IMR-90 (cell line): Measurements from ENCODE around the gene NPFFR1. TPM values are rescaled to one million over a fixed set of nuclear protein-coding genes. Genes with fewer than 3 reads are reported as not detected.

Source experiments
- ATAC-seq: fragments of 200-7000 bp; cut with Tn5 transposase; 2 replicates; pipeline ENCODE4 v1.9.1; 2020; ENCODE audit warnings: low read depth, mild to moderate bottlenecking, moderate library complexity
- BruUV-seq: library from RNA; stranded (reverse); fragments of 400-500 nt; replicated peaks from 2 replicates; lab custom pipeline; 2021; lab: Mats Ljungman, UMichigan
- CTCF ChIA-PET: fragments of 300-600 bp; formaldehyde crosslinking; extraction: SDS; loops from one replicate; lab custom pipeline; 2021; ENCODE audit warnings: antibody characterized with exemption; lab: Yijun Ruan, JAX
- POLR2A ChIA-PET: fragments of 300-600 bp; sonication (Branson Sonifier 250); formaldehyde crosslinking; loops from one replicate; lab custom pipeline; 2022; ENCODE audit warnings: antibody characterized with exemption; ENCODE audit not compliant: unreplicated experiment; lab: Charles Lee
- DNase-seq: peaks from one replicate; pipeline ENCODE4 v3.0.0; 2013
- H2AFZ ChIP-seq: replicated peaks from 2 replicates; pipeline ENCODE3; 2013; ENCODE audit warnings: low read length, mild to moderate bottlenecking; ENCODE audit not compliant: poor library complexity
- H2AK5ac ChIP-seq: 2 replicates; pipeline ENCODE4 v1.6.1; 2013; ENCODE audit warnings: low read depth, low read length, inconsistent platforms
- H2AK9ac ChIP-seq: replicated peaks from 2 replicates; pipeline ENCODE3; 2013; ENCODE audit warnings: mild to moderate bottlenecking, low read depth, low read length, moderate library complexity; ENCODE audit not compliant: poor library complexity
- H2BK120ac ChIP-seq: 2 replicates; pipeline ENCODE4 v1.6.1; 2013; ENCODE audit warnings: low read depth, low read length, inconsistent platforms
- H2BK15ac ChIP-seq: 3 replicates; pipeline ENCODE4 v1.6.1; 2013; ENCODE audit warnings: low read depth, low read length, inconsistent platforms
- H2BK20ac ChIP-seq: 2 replicates; pipeline ENCODE4 v1.6.1; 2013; ENCODE audit warnings: low read depth, mild to moderate bottlenecking, inconsistent platforms, low read length, moderate library complexity
- H2BK5ac ChIP-seq: 2 replicates; pipeline ENCODE4 v1.6.1; 2013; ENCODE audit warnings: mild to moderate bottlenecking, low read depth, low read length, inconsistent platforms; ENCODE audit not compliant: poor library complexity, severe bottlenecking
- H3K14ac ChIP-seq: replicated peaks from 2 replicates; pipeline ENCODE4 v1.6.1; 2013; ENCODE audit warnings: low read depth, low read length, inconsistent platforms
- H3K18ac ChIP-seq: 2 replicates; pipeline ENCODE4 v1.6.1; 2013; ENCODE audit warnings: low read depth, low read length, control low read depth
- H3K23ac ChIP-seq: 2 replicates; pipeline ENCODE4 v1.6.1; 2013; ENCODE audit warnings: low read depth, low read length, inconsistent platforms
- H3K27ac ChIP-seq: 2 replicates; pipeline ENCODE4 v1.5.1; 2013; ENCODE audit warnings: mild to moderate bottlenecking, control low read depth, low read length; ENCODE audit not compliant: insufficient read depth
- H3K27me3 ChIP-seq: 2 replicates; pipeline ENCODE4 v1.6.1; 2013; ENCODE audit warnings: low read length; ENCODE audit not compliant: control insufficient read depth, insufficient read depth
- H3K36me3 ChIP-seq: 2 replicates; pipeline ENCODE4 v1.6.1; 2013; ENCODE audit warnings: low read length, mixed read lengths; ENCODE audit not compliant: control insufficient read depth, insufficient read depth
- H3K4ac ChIP-seq: 2 replicates; pipeline ENCODE4 v1.6.1; 2013; ENCODE audit warnings: low read depth, low read length, inconsistent platforms
- H3K4me1 ChIP-seq: 2 replicates; pipeline ENCODE4 v1.6.1; 2013; ENCODE audit warnings: low read length, mixed read lengths; ENCODE audit not compliant: control insufficient read depth, insufficient read depth
- H3K4me2 ChIP-seq: 2 replicates; pipeline ENCODE4 v1.6.1; 2013; ENCODE audit warnings: low read depth, mild to moderate bottlenecking, control low read depth, low read length, moderate library complexity
- H3K4me3 ChIP-seq: 2 replicates; pipeline ENCODE4 v1.5.1; 2013; ENCODE audit warnings: low read depth, mild to moderate bottlenecking, control low read depth, low read length, moderate library complexity; ENCODE audit not compliant: insufficient read depth
- H3K56ac ChIP-seq: 2 replicates; pipeline ENCODE4 v1.6.1; 2013; ENCODE audit warnings: low read length, inconsistent platforms; ENCODE audit not compliant: insufficient read depth; ENCODE audit errors: extremely low read depth
- H3K79me1 ChIP-seq, 2 experiments: 2 replicates each; pipeline ENCODE4 v1.6.1; 2013; ENCODE audit warnings: low read length in 2 of 2, inconsistent platforms in 1 of 2, low read depth in 1 of 2
- H3K9ac ChIP-seq: 2 replicates; pipeline ENCODE4 v1.6.1; 2013; ENCODE audit warnings: low read depth, low read length, control low read depth
- H3K9me1 ChIP-seq: 2 replicates; pipeline ENCODE4 v1.6.1; 2013; ENCODE audit warnings: low read length, inconsistent platforms; ENCODE audit not compliant: insufficient read depth
- H3K9me3 ChIP-seq: 2 replicates; pipeline ENCODE4 v1.6.1; 2013; ENCODE audit warnings: low read length; ENCODE audit not compliant: control insufficient read depth, insufficient read depth
- H4K20me1 ChIP-seq: 2 replicates; pipeline ENCODE4 v1.6.1; 2013; ENCODE audit warnings: low read length, inconsistent platforms; ENCODE audit not compliant: insufficient read depth
- H4K5ac ChIP-seq: 2 replicates; pipeline ENCODE4 v1.6.1; 2013; ENCODE audit warnings: mild to moderate bottlenecking, low read depth, low read length, control low read depth
- H4K8ac ChIP-seq, 2 experiments: 2 replicates each; pipeline ENCODE4 v1.6.1; 2013; ENCODE audit warnings: low read depth in 2 of 2, low read length in 2 of 2, control low read depth in 1 of 2, inconsistent platforms in 1 of 2
- H4K91ac ChIP-seq: 2 replicates; pipeline ENCODE4 v1.6.1; 2013; ENCODE audit warnings: low read depth, low read length, inconsistent platforms; ENCODE audit not compliant: insufficient read depth
- MAZ ChIP-seq: IDR thresholded peaks from 2 replicates; pipeline ENCODE4 v1.6.1; 2012; ENCODE audit warnings: low read depth, mild to moderate bottlenecking, low read length, improper control_type of control experiment, moderate library complexity, borderline replicate concordance
- NFE2L2 ChIP-seq: fragments of 150-350 bp; IDR thresholded peaks from 2 replicates; pipeline ENCODE4 v1.6.1; 2016; ENCODE audit warnings: low read depth, mild to moderate bottlenecking, low read length
- POLR2A ChIP-seq: IDR thresholded peaks from 2 replicates; pipeline ENCODE4 v1.6.1; 2012; ENCODE audit warnings: mild to moderate bottlenecking, low read depth, low read length
- SMC3 ChIP-seq: fragments of 150-350 bp; IDR thresholded peaks from 2 replicates; pipeline ENCODE4 v1.6.1; 2016; ENCODE audit warnings: low read depth, mild to moderate bottlenecking, antibody characterized with exemption, low read length, moderate library complexity
- USF2 ChIP-seq: fragments of 150-350 bp; IDR thresholded peaks from 2 replicates; pipeline ENCODE4 v1.6.1; 2017; ENCODE audit warnings: mild to moderate bottlenecking, antibody characterized with exemption, low read length, low read depth
- WGBS, 2 experiments: methylation state at CpG; one replicate each; pipeline versions ENCODE4 v1.1.5 to v1.1.7; 2013; ENCODE audit warnings: missing lambda C conversion rate in 2 of 2; ENCODE audit not compliant: insufficient read length in 1 of 2; ENCODE audit errors: extremely low coverage in 2 of 2; 5-methylcytosine and 5-hydroxymethylcytosine counted together
- dilution Hi-C: fragments of 300-500 bp; cut with HindIII; formaldehyde crosslinking; loops from one replicate; pipeline ENCODE4 v1.14.3; 2018; ENCODE audit warnings: low sequenced_read_pairs; ENCODE audit not compliant: unreplicated experiment
- in situ Hi-C: fragments of 300-500 bp; cut with MboI; formaldehyde crosslinking; loops from 3 replicates; pipeline ENCODE4 v1.14.3; 2019; ENCODE audit warnings: low sequenced_read_pairs, inconsistent platforms, mixed read lengths
- intact Hi-C: fragments of 100-400 bp; cut with micrococcal nuclease; formaldehyde crosslinking; loops from 2 replicates; pipeline ENCODE4 v1.10.0; 2022
- polyA plus RNA-seq, 3 experiments: library from polyadenylated mRNA; depleted of rRNA; stranded (reverse); fragments of >200 nt; gene quantifications; 2 replicates each; pipeline ENCODE4 v1.2.3, GENCODE V29; 2012; ENCODE audit warnings: low replicate concordance in 1 of 3
- total RNA-seq: library from RNA; depleted of rRNA; stranded (reverse); fragments of >200 nt; gene quantifications from 2 replicates; pipeline ENCODE4 v1.2.3, GENCODE V29; 2012
- TF ChIP-seq, protein P1 (sequence below): conservative IDR thresholded peaks from 2 replicates; pipeline ENCODE4 v1.5.1; 2012; ENCODE audit warnings: mild to moderate bottlenecking, low read depth, low read length, improper control_type of control experiment
- TF ChIP-seq, protein P2 (sequence below): fragments of 150-350 bp; IDR thresholded peaks from 2 replicates; pipeline ENCODE4 v1.6.1; 2016; ENCODE audit warnings: low read depth, mild to moderate bottlenecking, low read length, moderate library complexity, borderline replicate concordance

Gene NPFFR1
- total and polyA plus RNA-seq, 2 of the 4 experiments (the other 2 are of a cell fraction) = not detected

- POLR2A ChIA-PET = no interaction called here
Observed at GRCh38 chr10:70300908-70301597, 17.2 kb upstream of the NPFFR1 start.

More at GRCh38 chr10:70300908-70301597, 17.2 kb upstream of the NPFFR1 start:
- Histone ChIP-seq H2AFZ (no peak overlapping the region), H3K9ac (no peak overlapping the region), H4K91ac (no peak overlapping the region), H4K5ac (no peak overlapping the region), H3K4ac (no peak overlapping the region), H3K9me1 (0 out of 2 replicates have a peak, but pooled peaks cover 2% of the 10 kb centered on the region), H3K56ac (no peak overlapping the region), H2BK15ac (no peak overlapping the region), H4K8ac (no peak overlapping the region), H2AK5ac (no peak overlapping the region), H2AK9ac (peak overlapping the region; percentile 70), H3K18ac (no peak overlapping the region), H3K27ac (no peak overlapping the region), H3K4me1 (peaks cover 2% of the 10 kb centered on the region; the same call in 1 of the 2 replicates), H3K23ac (no peak overlapping the region), H2BK5ac (no peak overlapping the region), H3K4me2 (no peak overlapping the region), H3K27me3 (no peaks in the 10 kb centered on the region), H3K4me3 (no peak overlapping the region), H2BK120ac (no peak overlapping the region), H3K79me1 (no peaks in the 10 kb centered on the region), H3K14ac (no peak overlapping the region), H2BK20ac (no peak overlapping the region), H3K9me3 (no peaks in the 10 kb centered on the region), H3K36me3 (peaks cover 4% of the 10 kb centered on the region; the same call in 1 of the 2 replicates), H4K20me1 (no peaks in the 10 kb centered on the region)
- DNase-seq = no peak
- intact Hi-C loops = no loop called here
- ATAC-seq = no peak
- 93% methylated on average over 6 of the region's 19 CpGs; no CpG with 5 or more reads in 1 of the 2 experiments for WGBS, 2 experiments
- TF ChIP-seq MAZ (no peak), SMC3 (no peak), USF2 (no peak), NFE2L2 (no peak), POLR2A (no peak)
- TF ChIP-seq, protein P1, sequence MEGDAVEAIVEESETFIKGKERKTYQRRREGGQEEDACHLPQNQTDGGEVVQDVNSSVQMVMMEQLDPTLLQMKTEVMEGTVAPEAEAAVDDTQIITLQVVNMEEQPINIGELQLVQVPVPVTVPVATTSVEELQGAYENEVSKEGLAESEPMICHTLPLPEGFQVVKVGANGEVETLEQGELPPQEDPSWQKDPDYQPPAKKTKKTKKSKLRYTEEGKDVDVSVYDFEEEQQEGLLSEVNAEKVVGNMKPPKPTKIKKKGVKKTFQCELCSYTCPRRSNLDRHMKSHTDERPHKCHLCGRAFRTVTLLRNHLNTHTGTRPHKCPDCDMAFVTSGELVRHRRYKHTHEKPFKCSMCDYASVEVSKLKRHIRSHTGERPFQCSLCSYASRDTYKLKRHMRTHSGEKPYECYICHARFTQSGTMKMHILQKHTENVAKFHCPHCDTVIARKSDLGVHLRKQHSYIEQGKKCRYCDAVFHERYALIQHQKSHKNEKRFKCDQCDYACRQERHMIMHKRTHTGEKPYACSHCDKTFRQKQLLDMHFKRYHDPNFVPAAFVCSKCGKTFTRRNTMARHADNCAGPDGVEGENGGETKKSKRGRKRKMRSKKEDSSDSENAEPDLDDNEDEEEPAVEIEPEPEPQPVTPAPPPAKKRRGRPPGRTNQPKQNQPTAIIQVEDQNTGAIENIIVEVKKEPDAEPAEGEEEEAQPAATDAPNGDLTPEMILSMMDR = no peak
- TF ChIP-seq, protein P2, sequence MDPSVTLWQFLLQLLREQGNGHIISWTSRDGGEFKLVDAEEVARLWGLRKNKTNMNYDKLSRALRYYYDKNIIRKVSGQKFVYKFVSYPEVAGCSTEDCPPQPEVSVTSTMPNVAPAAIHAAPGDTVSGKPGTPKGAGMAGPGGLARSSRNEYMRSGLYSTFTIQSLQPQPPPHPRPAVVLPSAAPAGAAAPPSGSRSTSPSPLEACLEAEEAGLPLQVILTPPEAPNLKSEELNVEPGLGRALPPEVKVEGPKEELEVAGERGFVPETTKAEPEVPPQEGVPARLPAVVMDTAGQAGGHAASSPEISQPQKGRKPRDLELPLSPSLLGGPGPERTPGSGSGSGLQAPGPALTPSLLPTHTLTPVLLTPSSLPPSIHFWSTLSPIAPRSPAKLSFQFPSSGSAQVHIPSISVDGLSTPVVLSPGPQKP = no peak
- no TSS peak for BruUV-seq
- CTCF ChIA-PET = no interaction called here
- in situ Hi-C loops = no loop called here
- dilution Hi-C loops = no loop called here
